Activated T-cell treated with anti-CD3 and anti-CD28 coated beads, Interleukin-2, amount 50 U/mL, for 4 hours (primary cell): Measurements from ENCODE around the gene NOXO1. TPM values are rescaled to one million over a fixed set of nuclear protein-coding genes. Genes with fewer than 3 reads are reported as not detected.

Experiments
- ATAC-seq, 2 donors: fragments of 200-7000 bp; cut with Tn5 transposase; one replicate each; pipeline ENCODE4 v1.10.0; 2021
- DNase-seq: peaks from one replicate; pipeline ENCODE4 v3.0.0-alpha.2; 2020
- H3K27me3 Mint-ChIP-seq: one replicate; pipeline ENCODE4 v1.8.0; 2021; ENCODE audit warnings: low read depth, mixed read lengths
- H3K36me3 Mint-ChIP-seq: one replicate; pipeline ENCODE4 v1.8.0; 2022; ENCODE audit warnings: mixed read lengths; ENCODE audit not compliant: insufficient read depth
- H3K4me1 Mint-ChIP-seq: one replicate; pipeline ENCODE4 v1.8.0; 2021; ENCODE audit warnings: low read depth, mixed read lengths
- H3K4me3 Mint-ChIP-seq: one replicate; pipeline ENCODE4 v1.8.0; 2021; ENCODE audit warnings: mild to moderate bottlenecking, moderate library complexity, mixed read lengths
- H3K9me3 Mint-ChIP-seq: one replicate; pipeline ENCODE4 v1.8.0; 2021; ENCODE audit warnings: mixed read lengths
- total RNA-seq, 3 donors: library from RNA; stranded (reverse); gene quantifications; one replicate each; pipeline ENCODE4 v1.2.1, GENCODE V29; 2021

The NOXO1 gene
- under 1 TPM in 1 of 3 donors, not detected in 2; 0.35 TPM for total RNA-seq

DNA sequence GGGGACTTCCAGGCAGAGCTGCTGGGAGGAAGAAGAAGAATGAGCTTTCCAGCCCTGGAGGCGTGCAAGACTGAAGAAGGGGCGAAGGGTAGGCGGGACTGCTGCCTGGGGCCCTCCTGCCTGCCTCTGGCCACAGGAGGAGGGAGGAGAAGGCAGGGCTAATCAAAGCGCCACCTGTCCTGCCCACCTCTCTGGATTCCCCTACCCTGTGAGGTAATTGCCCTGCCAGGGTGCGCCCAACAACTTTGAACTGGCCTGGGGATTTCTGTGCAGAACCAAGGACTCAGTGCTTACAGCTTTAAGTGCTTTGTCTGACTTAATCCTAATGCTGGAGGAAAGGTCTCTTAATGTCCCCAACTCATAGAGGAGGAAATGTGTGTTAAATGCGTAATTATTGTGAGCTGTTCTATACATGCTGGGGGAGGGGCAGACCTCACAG, at the start of gene NOXO1:
Gene NOXO1 (minus strand): TSS at position 72 of the 439 bp plus-strand sequence. CDS start 290 bp downstream, outside the sequence.
- no peak for DNase-seq
- Mint-ChIP-seq H3K9me3 (no peaks in the 10 kb centered on the region), H3K4me1 (peaks cover 18% of the 10 kb centered on the region), H3K4me3 (peak within 1 kb of the TSS; percentile 78), H3K36me3 (peaks cover 8% of the 10 kb centered on the region), H3K27me3 (peaks cover 16% of the 10 kb centered on the region)
- no peak for ATAC-seq

GRCh38 chr16:2030036-2030435, 48.8 kb upstream of the NOXO1 start:
- no peak for ATAC-seq
- no peaks in the 10 kb centered on the region for H3K36me3 Mint-ChIP-seq
- H3K4me3 Mint-ChIP-seq = no peak overlapping the region

GRCh38 chr16:2029350-2029749, 48.1 kb upstream of the NOXO1 start:
- H3K27me3 Mint-ChIP-seq = peaks cover 2% of the 10 kb centered on the region
- no peaks in the 10 kb centered on the region for H3K36me3 Mint-ChIP-seq
- H3K9me3 Mint-ChIP-seq = no peaks in the 10 kb centered on the region
- no peak for ATAC-seq
- peaks cover 5% of the 10 kb centered on the region for H3K4me1 Mint-ChIP-seq
- no peak for DNase-seq
- no peak overlapping the region for H3K4me3 Mint-ChIP-seq

More at GRCh38 chr16:2030036-2030435, 48.8 kb upstream of the NOXO1 start:
- H3K9me3 Mint-ChIP-seq = no peaks in the 10 kb centered on the region
- no peak for DNase-seq
- peaks cover 5% of the 10 kb centered on the region for H3K4me1 Mint-ChIP-seq
- peaks cover 2% of the 10 kb centered on the region for H3K27me3 Mint-ChIP-seq

DNA sequence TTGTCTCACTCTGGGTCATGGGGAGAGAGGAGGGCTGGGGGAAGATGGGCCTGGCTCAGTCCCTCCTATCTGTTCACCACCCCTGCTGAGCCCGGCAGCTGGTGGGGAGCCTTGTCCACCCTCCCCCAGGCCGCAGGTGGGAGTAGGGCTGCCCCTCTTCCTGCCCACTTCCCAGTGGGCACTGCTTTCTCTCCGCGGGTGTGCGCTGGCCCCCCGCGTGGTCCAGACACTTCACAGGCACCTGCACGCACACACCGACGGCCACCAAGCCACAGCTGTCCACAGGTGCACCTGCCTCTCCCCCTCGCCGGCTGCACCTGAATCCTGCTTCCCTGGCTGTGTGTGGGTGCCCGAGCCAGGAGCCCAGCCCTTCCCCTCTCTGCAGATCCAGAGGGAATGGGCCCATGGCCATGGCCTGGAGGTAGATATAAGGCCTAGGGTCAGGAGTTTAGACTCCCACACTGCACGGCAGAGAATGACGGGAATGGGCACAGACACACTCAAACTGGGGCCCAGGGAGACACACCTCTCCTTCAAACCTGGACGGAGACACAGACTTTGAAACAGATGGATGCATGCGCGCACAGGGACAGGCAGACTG, 47.5 kb upstream of the NOXO1 start:
- peaks cover 9% of the 10 kb centered on the region for H3K4me1 Mint-ChIP-seq
- no peaks in the 10 kb centered on the region for H3K36me3 Mint-ChIP-seq
- no peak for ATAC-seq
- H3K27me3 Mint-ChIP-seq = peaks cover 2% of the 10 kb centered on the region
- no peaks in the 10 kb centered on the region for H3K9me3 Mint-ChIP-seq
- DNase-seq = no peak
- no peak overlapping the region for H3K4me3 Mint-ChIP-seq

DNA sequence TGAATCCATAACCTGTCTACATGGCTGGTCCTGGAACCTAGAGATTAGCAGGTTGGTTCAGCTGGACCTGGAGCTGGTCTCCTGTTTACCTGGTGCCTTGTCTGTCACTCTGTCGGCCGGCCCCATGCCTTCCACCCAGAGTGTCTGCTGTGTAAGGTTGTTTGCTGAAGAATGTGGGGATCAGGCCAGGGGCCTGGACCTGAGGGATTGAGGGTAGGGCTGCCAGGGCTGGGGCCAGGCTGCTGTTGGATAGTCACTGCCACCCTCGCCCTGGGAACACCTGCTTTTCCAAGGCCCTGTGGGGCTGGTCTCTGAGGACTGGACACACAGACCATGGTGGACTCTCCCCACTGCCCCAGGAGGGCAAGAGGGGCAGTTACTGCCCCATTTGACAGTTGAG, 46.9 kb upstream of the NOXO1 start:
- ATAC-seq = no peak

DNA sequence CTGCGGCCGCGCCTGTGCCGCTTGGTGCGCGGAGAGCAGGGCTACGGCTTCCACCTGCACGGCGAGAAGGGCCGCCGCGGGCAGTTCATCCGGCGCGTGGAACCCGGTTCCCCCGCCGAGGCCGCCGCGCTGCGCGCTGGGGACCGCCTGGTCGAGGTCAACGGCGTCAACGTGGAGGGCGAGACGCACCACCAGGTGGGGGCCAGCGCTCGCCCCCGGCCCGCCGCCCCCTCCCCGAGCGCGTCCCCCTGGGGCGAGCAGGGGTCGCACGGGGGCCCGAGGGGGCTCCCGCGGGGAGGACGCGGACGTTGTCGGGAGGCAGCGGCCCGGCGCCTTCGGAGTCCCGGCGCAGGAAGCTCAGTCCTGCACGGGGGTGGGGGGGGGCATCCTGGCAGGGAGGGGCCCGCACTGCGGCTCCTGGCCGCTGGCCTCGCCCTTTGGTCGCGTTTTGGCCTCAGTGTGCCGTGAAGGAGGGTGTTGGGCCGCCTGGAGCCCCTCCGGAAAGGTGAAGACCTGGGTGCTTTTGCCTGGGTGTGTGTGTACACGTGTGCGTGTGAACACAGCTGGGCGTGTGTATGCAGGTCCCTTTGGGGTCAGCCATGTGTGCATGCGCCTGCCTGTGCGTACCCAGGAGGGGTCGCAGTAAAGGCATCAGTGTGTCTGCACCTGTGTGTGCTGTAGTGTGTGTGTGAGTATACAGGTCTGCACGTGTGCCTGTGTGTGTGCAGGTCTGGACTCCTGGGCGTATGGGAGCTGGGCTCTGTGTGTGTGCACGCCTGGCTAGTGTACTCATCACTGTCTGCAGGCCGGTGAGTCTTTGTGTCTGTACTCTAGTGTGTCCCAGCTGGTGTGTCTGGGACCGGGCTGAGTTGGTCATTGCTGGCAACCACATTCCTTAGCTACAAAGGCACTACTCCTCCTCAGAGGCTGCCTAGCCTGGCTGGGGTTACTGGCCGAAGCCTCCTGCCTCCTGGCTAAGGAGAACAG, 46.0 kb upstream of the NOXO1 start:
- ATAC-seq (peak; percentile 17 to 19), DNase-seq (no peak)
- peaks cover 10% of the 10 kb centered on the region for H3K27me3 Mint-ChIP-seq
- peak overlapping the region; percentile 71 for H3K4me3 Mint-ChIP-seq
- H3K9me3 Mint-ChIP-seq = no peaks in the 10 kb centered on the region
- H3K4me1 Mint-ChIP-seq = peaks cover 14% of the 10 kb centered on the region
- no peaks in the 10 kb centered on the region for H3K36me3 Mint-ChIP-seq

More for the DNA sequence above, 46.9 kb upstream of the NOXO1 start:
- Mint-ChIP-seq H3K36me3 (no peaks in the 10 kb centered on the region), H3K27me3 (peaks cover 2% of the 10 kb centered on the region), H3K4me3 (peak overlapping the region; percentile 71), H3K4me1 (peaks cover 10% of the 10 kb centered on the region), H3K9me3 (no peaks in the 10 kb centered on the region)
- DNase-seq = no peak

- ATAC-seq = peak; percentile 6 to 8
- Mint-ChIP-seq H3K9me3 (no peaks in the 10 kb centered on the region), H3K36me3 (no peaks in the 10 kb centered on the region), H3K27me3 (peaks cover 15% of the 10 kb centered on the region), H3K4me3 (peak within 1 kb of the TSS; percentile 71), H3K4me1 (peaks cover 14% of the 10 kb centered on the region)
- DNase-seq = no peak
Measured at GRCh38 chr16:2026461-2027023, 45.3 kb upstream of the NOXO1 start, which contains the start of gene NHERF2. NHERF2 (plus strand) TSS chr16:2026902; CDS start chr16:2027006, 104 bp downstream.

DNA sequence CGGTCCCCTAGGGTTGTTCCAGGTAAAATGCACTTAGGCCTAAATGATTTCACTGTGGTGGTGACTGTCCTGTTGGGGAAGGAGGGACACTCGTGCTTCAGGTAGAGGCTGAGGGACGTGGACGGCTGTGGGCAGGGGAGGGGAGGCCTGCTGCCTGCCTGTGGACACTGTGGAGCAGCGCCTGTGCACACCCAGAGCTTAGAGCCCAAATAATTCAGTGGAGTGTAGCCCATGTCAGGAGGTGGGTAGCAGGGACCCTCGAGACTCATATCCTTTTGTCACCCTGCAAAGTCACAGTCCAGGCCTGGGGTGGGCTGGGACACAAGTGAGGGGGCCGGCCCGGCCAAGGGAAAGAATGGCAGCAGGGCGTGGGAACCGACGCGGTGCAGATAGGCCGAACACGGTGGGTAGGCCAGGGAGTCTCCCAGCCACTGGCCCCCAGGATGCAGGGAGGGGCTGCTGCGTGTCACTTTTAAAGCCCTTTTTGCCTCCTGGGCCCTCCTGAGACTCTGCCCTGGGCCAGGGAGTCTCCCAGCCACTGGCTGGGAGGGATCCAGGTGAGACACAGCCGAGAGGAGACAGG, 44.7 kb upstream of the NOXO1 start:
- H3K9me3 Mint-ChIP-seq = no peaks in the 10 kb centered on the region
- no peak for ATAC-seq
- peak overlapping the region; percentile 33 for H3K4me3 Mint-ChIP-seq
- H3K36me3 Mint-ChIP-seq = no peaks in the 10 kb centered on the region
- H3K27me3 Mint-ChIP-seq = peaks cover 18% of the 10 kb centered on the region
- no peak for DNase-seq
- peaks cover 14% of the 10 kb centered on the region for H3K4me1 Mint-ChIP-seq

DNA sequence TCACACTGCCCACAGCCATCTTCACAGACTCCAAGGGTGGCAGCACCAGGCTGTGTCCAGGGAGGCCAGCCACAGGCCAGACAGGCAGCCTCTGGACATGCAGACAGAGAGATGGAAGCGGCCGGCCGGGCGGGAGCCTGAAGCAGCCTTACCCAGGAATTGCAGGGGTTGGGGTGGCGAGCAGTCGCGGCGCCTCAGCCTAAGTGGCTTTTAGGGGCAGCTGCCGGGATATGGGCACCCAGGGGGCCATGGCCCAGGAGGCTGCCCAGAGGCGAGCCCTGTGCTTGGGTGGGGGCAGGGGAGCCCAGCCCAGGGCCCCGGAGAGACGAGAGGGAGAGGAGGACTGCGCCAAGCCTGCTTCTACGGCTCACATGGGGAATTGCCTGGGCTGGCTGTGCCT, 44.0 kb upstream of the NOXO1 start:
- H3K27me3 Mint-ChIP-seq = peaks cover 26% of the 10 kb centered on the region
- H3K9me3 Mint-ChIP-seq = no peaks in the 10 kb centered on the region
- DNase-seq = no peak
- H3K36me3 Mint-ChIP-seq = no peaks in the 10 kb centered on the region
- peak overlapping the region; percentile 33 for H3K4me3 Mint-ChIP-seq
- ATAC-seq = no peak
- H3K4me1 Mint-ChIP-seq = peaks cover 18% of the 10 kb centered on the region

- Mint-ChIP-seq H3K27me3 (peaks cover 30% of the 10 kb centered on the region), H3K4me3 (no peak overlapping the region)
Measured at GRCh38 chr16:2024032-2024420, 42.8 kb upstream of the NOXO1 start.

GRCh38 chr16:2023092-2024031, 42.1 kb upstream of the NOXO1 start:
- Mint-ChIP-seq H3K27me3 (peaks cover 34% of the 10 kb centered on the region), H3K36me3 (no peaks in the 10 kb centered on the region), H3K4me3 (peak overlapping the region; percentile 59), H3K9me3 (no peaks in the 10 kb centered on the region), H3K4me1 (peaks cover 18% of the 10 kb centered on the region)
- DNase-seq (peak; percentile 97), ATAC-seq (peak; percentile 82 to 86)

More at GRCh38 chr16:2024032-2024420, 42.8 kb upstream of the NOXO1 start:
- no peak for DNase-seq
- no peaks in the 10 kb centered on the region for H3K9me3 Mint-ChIP-seq
- no peak for ATAC-seq
- peaks cover 18% of the 10 kb centered on the region for H3K4me1 Mint-ChIP-seq
- no peaks in the 10 kb centered on the region for H3K36me3 Mint-ChIP-seq

DNA sequence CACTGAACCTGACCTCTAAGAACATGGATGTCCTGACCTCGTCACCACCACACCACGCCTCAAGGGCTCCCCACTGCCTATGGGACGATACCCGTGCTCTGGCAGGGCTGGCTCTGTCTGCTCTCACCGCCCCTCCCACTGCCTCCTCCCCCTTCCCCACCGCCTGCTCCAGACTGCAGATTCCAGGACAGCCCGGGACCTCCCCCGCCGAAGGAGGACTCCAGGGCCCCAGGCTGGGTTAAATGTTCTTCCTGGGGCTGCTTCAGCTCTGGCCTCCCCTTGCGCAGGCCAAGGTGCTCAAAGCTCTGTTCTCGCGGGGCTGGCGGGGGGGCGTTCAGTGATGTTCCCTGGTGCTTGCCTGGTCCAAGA, 41.4 kb upstream of the NOXO1 start:
- peak overlapping the region; percentile 59 for H3K4me3 Mint-ChIP-seq
- ATAC-seq (peak; percentile 32 to 38), DNase-seq (no peak)
- H3K4me1 Mint-ChIP-seq = peaks cover 18% of the 10 kb centered on the region
- H3K36me3 Mint-ChIP-seq = no peaks in the 10 kb centered on the region
- no peaks in the 10 kb centered on the region for H3K9me3 Mint-ChIP-seq
- H3K27me3 Mint-ChIP-seq = peaks cover 37% of the 10 kb centered on the region
